ENCODE measurements around the gene EFNB2.

Gene EFNB2

GRCh38 chr13:106550570-106551135 is 15.2 kb upstream of the EFNB2 start:
- no peak for DNase-seq

DNA sequence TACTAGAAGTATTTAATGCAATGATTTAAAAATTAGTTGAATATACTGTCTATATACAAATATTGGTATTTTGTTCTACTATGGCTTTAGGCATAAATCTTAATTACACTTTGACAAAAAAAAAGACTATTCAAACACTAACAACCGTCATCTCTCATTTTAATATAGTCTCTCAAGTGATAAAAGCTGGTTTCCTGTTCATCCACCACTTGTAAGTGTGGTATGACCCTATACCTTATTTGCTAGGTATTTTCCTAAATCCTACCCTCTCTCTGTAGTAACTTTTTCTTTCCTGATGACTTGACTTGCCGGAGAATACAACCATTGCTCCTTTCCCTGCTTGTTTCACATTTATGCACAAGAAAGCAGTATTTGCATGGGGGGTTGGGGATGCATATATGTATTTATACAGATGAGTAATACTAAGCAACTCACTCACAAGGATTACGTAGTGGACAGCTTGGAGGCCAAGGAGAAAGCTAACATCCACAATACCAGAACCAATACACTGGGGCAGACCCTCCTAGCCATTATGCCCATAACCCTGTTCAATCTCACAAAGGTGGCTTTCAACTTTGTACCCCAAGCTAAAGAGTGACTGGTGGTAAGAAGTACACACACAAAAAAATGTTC is 12.7 kb upstream of the EFNB2 start:
- DNase-seq = no peak

- DNase-seq = no peak
These were observed 6.4 kb upstream of the EFNB2 start for GRCh38 chr13:106541826-106542225.

- no peak for DNase-seq
These were observed 5.2 kb upstream of the EFNB2 start for GRCh38 chr13:106540613-106541012.

DNA sequence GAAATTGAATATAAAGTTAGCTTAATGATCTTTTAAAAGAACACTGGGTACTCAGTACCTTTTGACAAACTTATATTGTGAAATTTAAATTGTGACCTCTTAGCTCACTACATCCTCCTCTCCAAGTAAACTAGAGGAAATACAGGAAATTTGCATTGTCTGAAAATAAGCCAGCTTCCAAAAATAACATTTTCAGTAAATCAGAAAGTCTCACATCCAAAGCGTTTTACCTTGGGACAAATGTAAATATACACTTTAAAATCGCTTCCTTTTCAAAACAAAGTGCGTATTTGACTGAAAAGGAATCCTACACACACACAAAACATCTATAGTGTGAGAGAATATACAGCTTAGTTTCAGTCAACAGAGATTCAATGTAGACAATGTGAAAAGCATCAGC is 2.1 kb upstream of the EFNB2 start:
- no peak for DNase-seq

- no peak for DNase-seq
These were observed 977 bp upstream of the EFNB2 start for GRCh38 chr13:106536244-106537034.

DNA sequence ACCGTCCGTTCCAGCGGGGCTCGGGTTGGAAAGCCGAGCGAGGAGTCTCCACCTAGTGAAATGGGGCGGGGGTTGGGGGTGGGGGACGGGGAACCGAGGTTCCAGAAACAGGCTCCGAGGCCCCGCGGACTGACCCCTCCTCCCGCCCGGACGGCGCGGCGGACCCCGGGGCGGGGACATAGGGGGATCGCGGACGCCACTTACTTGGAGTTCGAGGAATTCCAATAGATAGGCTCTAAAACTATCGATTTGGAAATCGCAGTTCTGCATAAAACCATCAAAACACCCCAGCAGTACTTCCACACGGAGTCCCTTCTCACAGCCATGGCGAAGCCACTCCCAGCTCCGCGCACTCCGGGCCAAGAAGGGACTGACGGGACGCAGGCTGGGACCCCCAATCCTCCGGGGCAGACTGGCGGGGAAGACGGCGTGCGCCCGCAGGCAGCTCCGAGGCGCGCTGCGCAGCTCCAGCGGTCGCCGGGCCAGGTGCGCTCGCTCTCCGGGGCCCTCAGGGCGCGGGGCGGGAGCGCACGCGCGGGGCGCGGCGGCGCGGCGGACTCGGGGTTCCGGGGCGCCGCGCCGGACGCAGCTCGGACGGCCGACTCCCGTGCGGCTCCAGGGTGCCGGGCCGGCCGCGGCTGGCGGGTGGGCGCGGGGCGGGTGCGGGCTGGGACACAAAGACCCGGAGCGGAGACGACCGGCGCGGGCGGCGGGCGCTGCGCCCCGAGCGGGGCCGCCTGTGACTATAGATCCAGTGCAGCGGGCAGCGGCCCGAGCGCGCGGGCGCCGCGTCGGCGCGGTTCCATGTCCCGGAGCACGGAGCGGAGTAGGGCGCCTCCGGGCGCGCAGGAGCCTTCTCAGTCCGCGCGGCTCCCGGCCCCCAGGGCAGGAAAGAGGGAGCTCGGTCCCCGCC is 567 bp downstream of the EFNB2 start:
- DNase-seq = no peak

GRCh38 chr13:106533943-106534638 is 1.4 kb downstream of the EFNB2 start:
- no peak for DNase-seq

GRCh38 chr13:106533101-106533942 is 2.1 kb downstream of the EFNB2 start:
- DNase-seq = no peak

GRCh38 chr13:106532111-106532929 is 3.1 kb downstream of the EFNB2 start:
- no peak for DNase-seq

GRCh38 chr13:106530980-106531481 is 4.4 kb downstream of the EFNB2 start:
- DNase-seq = no peak

DNA sequence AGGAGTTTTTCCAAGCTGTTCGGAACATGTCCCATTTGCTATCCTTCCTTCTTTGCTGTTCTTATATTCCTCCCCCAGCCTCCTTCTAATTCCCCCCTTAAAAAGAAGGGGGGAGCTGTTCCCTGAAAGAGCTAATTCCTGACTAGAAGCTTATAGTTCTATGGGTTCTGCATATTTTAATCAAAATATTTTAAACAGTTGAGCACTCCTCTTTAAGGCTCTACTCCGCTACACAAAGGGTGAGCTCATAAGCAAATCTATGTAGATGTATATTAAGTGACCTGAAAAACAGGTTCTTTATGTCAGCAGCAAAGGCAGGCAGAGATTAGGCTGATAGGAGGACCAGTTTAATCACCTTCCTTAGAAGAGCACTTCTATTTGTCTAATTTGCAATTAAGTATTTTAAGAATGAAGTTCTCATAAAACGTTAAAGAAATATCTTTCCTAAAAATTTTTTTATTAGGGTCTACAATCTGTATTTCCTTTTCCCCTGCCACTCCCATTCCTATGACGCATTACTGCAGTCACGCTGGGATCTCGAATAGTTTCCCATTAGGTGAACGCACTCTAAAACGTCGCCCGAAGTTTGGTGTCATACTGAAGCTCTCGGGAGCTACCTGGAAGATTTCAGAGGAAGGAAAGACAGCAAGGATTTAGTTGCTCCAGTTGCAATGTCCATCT is 5.2 kb downstream of the EFNB2 start:
- no peak for DNase-seq

DNA sequence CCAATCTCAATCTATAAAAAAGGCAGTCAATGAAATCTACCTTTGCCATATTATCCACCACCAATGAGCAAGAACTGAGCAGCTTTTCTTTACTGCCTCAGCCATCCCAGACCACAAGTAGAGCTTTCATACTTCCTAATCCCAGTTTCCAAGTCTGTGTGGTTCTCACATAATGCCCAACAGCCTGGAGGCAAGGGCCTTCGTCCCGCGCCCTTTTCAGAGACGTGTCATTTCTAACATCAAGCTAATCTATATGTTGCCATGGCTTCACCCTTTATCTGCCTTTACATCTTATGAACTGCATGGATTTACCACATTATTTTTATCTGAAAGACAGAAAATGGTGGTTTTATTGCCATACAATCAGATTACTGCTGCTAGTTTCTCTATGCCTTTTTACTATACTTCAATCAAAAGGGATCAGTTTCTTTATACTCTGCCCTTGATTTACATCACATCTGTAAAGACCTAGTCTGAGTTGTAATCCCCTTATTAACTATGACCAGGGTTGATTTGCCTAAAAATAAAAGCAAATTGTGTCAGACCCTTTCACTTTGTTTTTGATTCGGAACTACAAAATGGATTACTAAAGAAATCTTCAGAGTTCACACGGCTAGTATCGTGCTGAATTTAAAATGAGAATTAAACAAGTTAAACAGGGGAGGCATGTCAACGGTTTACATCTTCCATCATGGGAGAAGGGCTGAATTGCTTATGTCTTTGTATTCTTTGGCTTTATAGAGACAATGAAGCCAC is 5.9 kb downstream of the EFNB2 start:
- no peak for DNase-seq

DNA sequence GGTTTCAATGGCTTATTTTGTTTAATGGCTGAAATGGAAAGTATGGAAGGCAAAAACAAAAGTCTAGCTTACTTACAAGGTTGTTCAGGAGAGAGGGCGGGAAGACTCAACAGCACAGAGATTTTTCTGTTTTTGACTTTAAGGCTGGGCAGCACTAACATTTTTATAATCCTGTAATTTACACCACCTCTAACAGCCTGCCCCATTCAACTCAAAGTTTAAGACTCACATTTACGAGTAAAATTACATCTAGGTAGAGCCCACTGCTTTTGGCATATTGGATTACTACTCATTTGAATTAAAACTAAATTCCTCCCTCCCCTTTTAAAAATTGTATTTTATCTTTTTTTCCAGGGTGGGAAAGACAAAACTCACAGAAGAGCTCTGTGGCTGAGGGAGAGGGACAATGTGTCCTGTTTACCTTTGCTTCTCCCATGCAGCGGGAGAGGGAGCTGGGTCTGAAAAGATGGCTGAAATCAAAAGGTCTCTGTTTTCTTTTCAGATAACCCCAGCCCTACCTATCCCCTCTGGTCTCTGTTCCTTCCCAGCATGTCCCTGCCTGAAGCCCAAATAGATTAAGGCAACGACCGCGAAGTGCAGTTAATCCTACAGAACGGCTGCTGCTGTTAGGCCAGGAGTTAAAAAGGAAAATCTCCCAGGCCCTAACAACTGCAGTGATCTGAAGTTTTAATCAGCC is 6.6 kb downstream of the EFNB2 start:
- DNase-seq = no peak

- no peak for DNase-seq
These were observed 7.6 kb downstream of the EFNB2 start for GRCh38 chr13:106527826-106528225.

DNA sequence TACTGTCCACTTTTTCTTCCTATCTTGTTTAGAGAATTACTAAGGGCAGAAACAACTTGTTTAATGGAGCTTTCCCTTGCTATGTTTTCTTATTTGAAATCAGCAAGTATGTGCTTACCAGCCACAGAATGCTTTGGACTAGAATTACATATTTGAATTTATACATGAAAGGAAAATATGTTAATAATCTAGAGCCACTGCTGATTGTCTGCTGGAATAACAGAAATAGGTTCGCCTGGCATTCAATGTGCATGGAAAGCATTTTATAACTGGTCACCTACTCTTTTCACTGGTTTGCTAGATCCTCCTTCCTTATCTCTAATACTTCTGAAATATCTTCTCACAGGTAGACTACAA is 8.0 kb downstream of the EFNB2 start:
- no peak for DNase-seq

GRCh38 chr13:106526738-106527444 is 8.6 kb downstream of the EFNB2 start:
- DNase-seq = no peak

DNA sequence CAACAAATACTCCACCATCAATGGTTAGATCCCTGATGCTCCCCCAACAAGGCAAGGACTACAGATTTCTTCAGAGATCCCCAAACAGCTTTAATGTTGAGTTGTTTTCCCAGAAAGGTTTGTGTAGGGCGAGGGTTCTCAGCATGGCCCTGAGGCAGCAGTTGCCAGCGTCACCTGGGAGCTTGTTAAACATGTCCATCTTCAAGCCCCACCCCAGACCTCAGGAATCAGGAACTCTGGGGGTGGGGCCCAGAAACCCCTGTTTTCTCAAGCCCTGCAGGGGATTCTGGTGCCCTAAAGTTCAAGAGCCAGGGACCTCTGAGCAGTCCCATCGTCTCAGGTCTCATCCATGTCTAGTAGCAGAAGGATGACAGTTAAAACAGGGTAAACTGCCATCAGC is 9.6 kb downstream of the EFNB2 start:
- DNase-seq = no peak

Data from cortex of kidney (tissue), 1 donor.